ENCODE measurements around the gene KLHL4. TPM values are rescaled to one million over a fixed set of nuclear protein-coding genes. Genes with fewer than 3 reads are reported as not detected.
"Not testable (repeated sequence)": the region's sequence is repeated elsewhere in the genome, so short reads cannot be mapped to it uniquely, and the experiment has no call there.

KLHL4 gene
- total RNA-seq (32.6 TPM in 2 replicates), polyA plus RNA-seq (27.5 and 33.3 TPM in 2 replicates)

GRCh38 chrX:87517571-87518141, at the start of gene KLHL4:
Gene KLHL4, plus strand, starts transcription at chrX:87517802. Its CDS starts 92 bp downstream, at chrX:87517894.
- H3K27ac ChIP-seq = peak within 1 kb of the TSS; percentile 91
- DNase-seq (ENCODE audit: low read depth in 1 of 2, low spot score in 1 of 2) = peak; percentile 89 to 97
- H3K9me3 ChIP-seq (ENCODE audit: low read depth) = no peaks in the 10 kb centered on the region
- TF ChIP-seq CTCF (IDR thresholded peaks at IDR 0.05; ENCODE audit: low read depth, low read length) = no peak
- H3K4me1 ChIP-seq (ENCODE audit: low read depth) = peaks cover 18% of the 10 kb centered on the region
- H3K27me3 ChIP-seq = no peaks in the 10 kb centered on the region
- H3K4me3 ChIP-seq = peak within 1 kb of the TSS; percentile 62
- no peaks in the 10 kb centered on the region for H3K36me3 ChIP-seq

GRCh38 chrX:87468941-87469340, 48.7 kb upstream of the KLHL4 start:
- H3K27me3 ChIP-seq = no peaks in the 10 kb centered on the region
- H3K4me3 ChIP-seq = no peak overlapping the region
- H3K4me1 ChIP-seq (ENCODE audit: low read depth) = peaks cover 4% of the 10 kb centered on the region
- no peak for TF ChIP-seq CTCF (IDR thresholded peaks at IDR 0.05; ENCODE audit: low read depth, low read length)
- H3K27ac ChIP-seq = no peak overlapping the region
- DNase-seq (ENCODE audit: low read depth in 1 of 2, low spot score in 1 of 2) = no peak
- no peaks in the 10 kb centered on the region for H3K36me3 ChIP-seq
- H3K9me3 ChIP-seq (ENCODE audit: low read depth) = no peaks in the 10 kb centered on the region

GRCh38 chrX:87475793-87476192, 41.8 kb upstream of the KLHL4 start:
- Histone ChIP-seq H3K4me3 (no peak overlapping the region), H3K4me1 (ENCODE audit: low read depth) (no peaks in the 10 kb centered on the region), H3K36me3 (no peaks in the 10 kb centered on the region), H3K27ac (no peak overlapping the region), H3K27me3 (no peaks in the 10 kb centered on the region), H3K9me3 (ENCODE audit: low read depth) (no peaks in the 10 kb centered on the region)
- no peak for DNase-seq (ENCODE audit: low read depth in 1 of 2, low spot score in 1 of 2)
- TF ChIP-seq CTCF (IDR thresholded peaks at IDR 0.05; ENCODE audit: low read depth, low read length) = no peak

GRCh38 chrX:87478703-87479102, 38.9 kb upstream of the KLHL4 start:
- not testable (repeated sequence) for H3K4me1 ChIP-seq (ENCODE audit: low read depth); H3K27me3 ChIP-seq; H3K9me3 ChIP-seq (ENCODE audit: low read depth); H3K36me3 ChIP-seq; H3K27ac ChIP-seq; DNase-seq (ENCODE audit: low read depth in 1 of 2, low spot score in 1 of 2); H3K4me3 ChIP-seq

GRCh38 chrX:87489071-87489470, 28.5 kb upstream of the KLHL4 start:
- peak in 1 of 2 donors; percentile 41 for DNase-seq (ENCODE audit: low read depth in 1 of 2, low spot score in 1 of 2)
- no peaks in the 10 kb centered on the region for H3K4me1 ChIP-seq (ENCODE audit: low read depth)
- no peak for TF ChIP-seq CTCF (IDR thresholded peaks at IDR 0.05; ENCODE audit: low read depth, low read length)
- no peak overlapping the region for H3K4me3 ChIP-seq
- no peaks in the 10 kb centered on the region for H3K27me3 ChIP-seq
- H3K27ac ChIP-seq = no peak overlapping the region
- H3K9me3 ChIP-seq (ENCODE audit: low read depth) = no peaks in the 10 kb centered on the region
- H3K36me3 ChIP-seq = no peaks in the 10 kb centered on the region

- H3K27ac ChIP-seq = no peak overlapping the region
- no peak for TF ChIP-seq CTCF (IDR thresholded peaks at IDR 0.05; ENCODE audit: low read depth, low read length)
- H3K9me3 ChIP-seq (ENCODE audit: low read depth) = no peaks in the 10 kb centered on the region
- no peak overlapping the region for H3K4me3 ChIP-seq
- no peaks in the 10 kb centered on the region for H3K27me3 ChIP-seq
- peak in 1 of 2 donors; percentile 43 for DNase-seq (ENCODE audit: low read depth in 1 of 2, low spot score in 1 of 2)
- peaks cover 18% of the 10 kb centered on the region for H3K4me1 ChIP-seq (ENCODE audit: low read depth)
- no peaks in the 10 kb centered on the region for H3K36me3 ChIP-seq
Measured at GRCh38 chrX:87515836-87516235, 1.8 kb upstream of the KLHL4 start.
